Measurements from ENCODE around the gene PSMD1. TPM values are rescaled to one million over a fixed set of nuclear protein-coding genes. Genes with fewer than 3 reads are reported as not detected.

PSMD1 gene
- total RNA-seq, 1 donor from 2014 or later = 83.3 TPM

GRCh38 chr2:231011526-231011925, 45.1 kb upstream of the PSMD1 start:
- no peak overlapping the region for H3K27ac Mint-ChIP-seq
- H3K36me3 Mint-ChIP-seq = no peaks in the 10 kb centered on the region
- DNase-seq (ENCODE audit: low spot score in 2 of 2, unreplicated experiment in 2 of 2) = no peak
- H3K9me3 Mint-ChIP-seq = no peaks in the 10 kb centered on the region
- TF ChIP-seq, protein P1, sequence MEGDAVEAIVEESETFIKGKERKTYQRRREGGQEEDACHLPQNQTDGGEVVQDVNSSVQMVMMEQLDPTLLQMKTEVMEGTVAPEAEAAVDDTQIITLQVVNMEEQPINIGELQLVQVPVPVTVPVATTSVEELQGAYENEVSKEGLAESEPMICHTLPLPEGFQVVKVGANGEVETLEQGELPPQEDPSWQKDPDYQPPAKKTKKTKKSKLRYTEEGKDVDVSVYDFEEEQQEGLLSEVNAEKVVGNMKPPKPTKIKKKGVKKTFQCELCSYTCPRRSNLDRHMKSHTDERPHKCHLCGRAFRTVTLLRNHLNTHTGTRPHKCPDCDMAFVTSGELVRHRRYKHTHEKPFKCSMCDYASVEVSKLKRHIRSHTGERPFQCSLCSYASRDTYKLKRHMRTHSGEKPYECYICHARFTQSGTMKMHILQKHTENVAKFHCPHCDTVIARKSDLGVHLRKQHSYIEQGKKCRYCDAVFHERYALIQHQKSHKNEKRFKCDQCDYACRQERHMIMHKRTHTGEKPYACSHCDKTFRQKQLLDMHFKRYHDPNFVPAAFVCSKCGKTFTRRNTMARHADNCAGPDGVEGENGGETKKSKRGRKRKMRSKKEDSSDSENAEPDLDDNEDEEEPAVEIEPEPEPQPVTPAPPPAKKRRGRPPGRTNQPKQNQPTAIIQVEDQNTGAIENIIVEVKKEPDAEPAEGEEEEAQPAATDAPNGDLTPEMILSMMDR (IDR thresholded peaks at IDR 0.05; ENCODE audit: unreplicated experiment) = no peak
- H3K27me3 Mint-ChIP-seq (ENCODE audit: low read depth) = no peaks in the 10 kb centered on the region
- H3K4me3 Mint-ChIP-seq = no peak overlapping the region
- H3K4me1 Mint-ChIP-seq = peaks cover 6% of the 10 kb centered on the region

- TF ChIP-seq, protein P1 (IDR thresholded peaks at IDR 0.05; ENCODE audit: unreplicated experiment) = no peak
- no peaks in the 10 kb centered on the region for H3K9me3 Mint-ChIP-seq
- no peaks in the 10 kb centered on the region for H3K36me3 Mint-ChIP-seq
- no peak overlapping the region for H3K4me3 Mint-ChIP-seq
- H3K27me3 Mint-ChIP-seq (ENCODE audit: low read depth) = no peaks in the 10 kb centered on the region
- H3K4me1 Mint-ChIP-seq = peaks cover 6% of the 10 kb centered on the region
- DNase-seq (ENCODE audit: low spot score in 2 of 2, unreplicated experiment in 2 of 2) = no peak
- no peak overlapping the region for H3K27ac Mint-ChIP-seq
Measured at GRCh38 chr2:231012463-231012862, 44.2 kb upstream of the PSMD1 start.

- TF ChIP-seq, protein P1 (IDR thresholded peaks at IDR 0.05; ENCODE audit: unreplicated experiment) = no peak
- Mint-ChIP-seq H3K9me3 (no peaks in the 10 kb centered on the region), H3K36me3 (no peaks in the 10 kb centered on the region), H3K4me3 (no peak overlapping the region), H3K27ac (no peak overlapping the region), H3K27me3 (ENCODE audit: low read depth) (peaks cover 5% of the 10 kb centered on the region), H3K4me1 (peaks cover 6% of the 10 kb centered on the region)
- DNase-seq (ENCODE audit: low spot score in 2 of 2, unreplicated experiment in 2 of 2) = no peak
Measured at GRCh38 chr2:231013820-231014219, 42.8 kb upstream of the PSMD1 start.

- TF ChIP-seq, protein P1 (IDR thresholded peaks at IDR 0.05; ENCODE audit: unreplicated experiment) = no peak
- Mint-ChIP-seq H3K27ac (no peak overlapping the region), H3K4me3 (no peak overlapping the region), H3K9me3 (no peaks in the 10 kb centered on the region), H3K27me3 (ENCODE audit: low read depth) (peaks cover 5% of the 10 kb centered on the region), H3K4me1 (peaks cover under 1% of the 10 kb centered on the region), H3K36me3 (no peaks in the 10 kb centered on the region)
- no peak for DNase-seq (ENCODE audit: low spot score in 2 of 2, unreplicated experiment in 2 of 2)
Measured at GRCh38 chr2:231015478-231015877, 41.2 kb upstream of the PSMD1 start.

- peaks cover 7% of the 10 kb centered on the region for H3K27me3 Mint-ChIP-seq (ENCODE audit: low read depth)
- TF ChIP-seq, protein P1 (IDR thresholded peaks at IDR 0.05; ENCODE audit: unreplicated experiment) = no peak
- H3K4me1 Mint-ChIP-seq = no peaks in the 10 kb centered on the region
- no peaks in the 10 kb centered on the region for H3K9me3 Mint-ChIP-seq
- no peak overlapping the region for H3K4me3 Mint-ChIP-seq
- no peaks in the 10 kb centered on the region for H3K36me3 Mint-ChIP-seq
- no peak overlapping the region for H3K27ac Mint-ChIP-seq
- DNase-seq (ENCODE audit: low spot score in 2 of 2, unreplicated experiment in 2 of 2) = no peak
Measured at GRCh38 chr2:231015926-231016325, 40.7 kb upstream of the PSMD1 start.
